IPS-NIHi11 (cell line): ENCODE results near the gene INPP5K.
A peak's percentile ranks its signal among the peaks of the same experiment; 100 is the strongest.
"Not testable (repeated sequence)": the region's sequence is repeated elsewhere in the genome, so short reads cannot be mapped to it uniquely, and the experiment has no call there.

Experiments used
- DNase-seq: peaks from one replicate; pipeline ENCODE4 v3.0.0; 2012; ENCODE audit warnings: mixed read lengths, low spot score

INPP5K gene

GRCh38 chr17:1516388-1517161 lies at the start of gene INPP5K:
Gene INPP5K, minus strand, starts transcription at chr17:1516612. Its CDS starts 113 bp downstream, at chr17:1516499.
- peak; percentile 99 for DNase-seq

- DNase-seq: no peak
These were observed 49.5 kb upstream of the INPP5K start for GRCh38 chr17:1565877-1566276.

DNA sequence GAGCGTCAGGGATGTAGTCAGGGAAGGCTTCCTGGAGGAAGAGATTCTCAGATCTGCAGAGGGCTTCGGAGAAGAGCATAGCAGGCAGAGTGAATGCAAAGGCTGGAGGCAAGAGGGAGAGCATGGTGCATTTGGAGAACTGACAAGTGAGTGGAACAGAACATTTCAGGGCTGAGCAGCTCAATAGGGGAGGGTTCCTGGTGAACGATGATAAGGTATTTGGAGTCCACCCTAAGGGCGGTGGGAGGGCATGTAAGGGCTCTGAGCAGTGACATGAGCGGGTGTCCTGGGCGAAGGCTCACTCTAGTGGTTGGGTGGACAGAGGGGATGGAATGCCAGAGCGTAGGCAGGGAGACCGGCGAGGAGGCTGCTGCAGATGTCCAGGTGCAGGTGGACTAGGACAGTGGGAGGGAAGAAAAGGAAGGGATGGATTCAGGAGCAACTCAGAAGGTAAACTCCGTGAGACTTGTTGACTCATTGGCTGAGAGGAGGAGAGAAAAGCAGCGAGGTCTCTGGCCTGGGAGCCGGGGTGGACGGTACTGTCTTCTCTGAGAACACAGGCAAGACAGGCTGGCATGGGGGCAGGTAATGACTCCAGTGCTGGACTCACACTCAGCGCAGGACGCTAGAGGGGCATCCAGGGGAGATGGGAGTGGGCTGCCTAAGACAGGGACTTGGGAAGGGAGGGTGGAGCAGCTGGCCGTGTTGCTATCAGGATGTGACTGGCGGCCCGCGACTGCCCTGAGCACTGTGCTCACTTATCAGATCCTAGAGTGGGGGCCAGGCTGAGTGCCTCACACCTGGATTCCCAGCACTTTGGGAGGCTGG lies 47.6 kb upstream of the INPP5K start:
- DNase-seq: no peak

DNA sequence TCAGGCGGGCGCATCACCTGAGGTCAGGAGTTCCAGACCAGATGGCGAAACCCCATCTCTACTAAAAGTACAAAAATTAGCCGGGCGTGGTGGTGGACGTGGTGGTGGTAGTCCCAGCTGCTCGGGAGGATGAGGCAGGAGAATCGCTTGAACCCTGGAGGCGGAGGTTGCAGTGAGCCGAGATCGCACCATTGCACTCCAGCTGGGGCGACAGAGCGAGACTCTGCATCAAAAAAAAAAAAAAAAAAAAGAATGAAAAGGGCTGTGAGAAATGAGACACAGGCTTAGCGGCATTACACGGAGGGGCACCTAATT lies 47.0 kb upstream of the INPP5K start:
- not testable (repeated sequence) for DNase-seq

GRCh38 chr17:1562176-1562643 lies 45.8 kb upstream of the INPP5K start:
- DNase-seq: peak; percentile 81

GRCh38 chr17:1561420-1562175 lies 45.2 kb upstream of the INPP5K start:
- DNase-seq: peak; percentile 77

DNA sequence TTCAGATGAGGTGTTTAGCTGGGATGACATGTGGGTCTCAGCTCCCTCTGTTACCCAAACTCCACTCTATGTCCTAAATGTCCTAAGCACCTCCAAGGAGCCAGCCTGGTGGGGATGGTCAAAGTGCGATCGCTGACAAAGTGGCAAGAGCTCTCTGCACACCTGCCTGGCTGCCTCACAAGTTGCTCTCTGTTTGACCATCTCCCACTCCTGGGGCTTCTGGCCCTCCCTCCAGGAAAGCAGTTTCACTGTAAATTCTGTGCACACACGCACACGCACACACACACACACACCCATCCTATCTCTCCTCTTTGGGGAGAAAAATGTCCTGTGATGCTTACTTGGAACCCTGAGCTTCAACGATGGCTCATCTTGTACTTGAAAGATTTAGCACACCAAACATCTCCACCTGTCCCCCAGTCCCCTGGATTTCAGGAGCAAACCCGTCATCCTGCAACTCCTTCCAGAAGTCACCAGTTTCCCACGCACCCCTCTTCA lies 44.5 kb upstream of the INPP5K start:
- DNase-seq: no peak

GRCh38 chr17:1560101-1560857 lies 43.9 kb upstream of the INPP5K start:
- no peak for DNase-seq

DNA sequence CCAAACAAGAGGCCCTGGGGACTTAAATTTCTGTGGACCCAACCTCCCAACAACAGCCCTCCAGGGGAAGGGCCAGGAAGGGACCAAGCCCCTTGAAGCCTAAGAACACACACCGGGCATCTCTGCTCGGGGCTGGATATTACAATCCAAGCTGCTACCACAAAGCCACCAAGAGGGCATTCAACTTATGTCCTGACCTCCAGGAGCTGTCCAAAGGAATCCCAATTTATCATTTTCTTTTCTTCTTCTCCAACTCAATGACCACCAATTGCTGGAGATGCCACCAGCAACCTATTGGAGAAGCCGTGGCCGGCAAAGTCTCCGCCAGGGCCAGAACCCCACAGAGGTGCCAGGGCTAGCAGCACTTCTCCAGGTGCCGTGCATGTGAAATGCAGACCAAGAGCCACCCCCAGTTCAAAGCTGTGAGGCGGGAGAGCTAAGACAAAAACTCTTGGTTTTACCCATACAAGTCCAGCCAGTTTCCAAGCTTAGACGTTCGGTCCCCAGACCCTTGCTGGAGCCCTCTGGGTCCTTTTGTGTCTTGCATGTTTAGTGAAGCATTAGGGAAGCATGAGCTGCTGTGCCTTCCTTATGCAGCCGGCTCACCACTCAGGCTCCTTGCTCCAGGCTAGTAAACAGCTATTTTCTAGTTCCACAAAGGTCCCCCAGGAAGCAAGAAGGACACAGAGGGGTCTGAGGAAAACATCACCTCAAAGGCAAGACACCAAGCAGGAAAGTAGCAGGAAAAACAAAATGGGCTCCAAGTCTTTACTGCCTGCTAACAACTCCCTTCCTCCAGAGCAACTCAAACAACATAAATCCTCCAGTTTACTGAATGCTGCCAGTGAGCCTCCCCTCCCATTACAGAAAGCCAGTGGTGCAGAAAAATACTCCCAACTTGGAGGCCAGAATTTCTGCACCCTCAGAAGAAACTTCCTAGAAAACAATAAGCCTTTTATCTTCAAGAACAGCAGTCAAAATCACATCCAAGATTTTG lies 42.9 kb upstream of the INPP5K start:
- DNase-seq: no peak

- DNase-seq: no peak
These were observed 42.0 kb upstream of the INPP5K start for GRCh38 chr17:1558401-1558800.

GRCh38 chr17:1557355-1558095 lies 41.1 kb upstream of the INPP5K start:
- DNase-seq: no peak

GRCh38 chr17:1555651-1556471 lies 39.4 kb upstream of the INPP5K start:
- DNase-seq: no peak

- DNase-seq: no peak
These were observed 38.5 kb upstream of the INPP5K start for GRCh38 chr17:1554751-1555540.

GRCh38 chr17:1553354-1554266 lies 37.2 kb upstream of the INPP5K start:
- DNase-seq: no peak

GRCh38 chr17:1552932-1553331 lies 36.5 kb upstream of the INPP5K start:
- no peak for DNase-seq

DNA sequence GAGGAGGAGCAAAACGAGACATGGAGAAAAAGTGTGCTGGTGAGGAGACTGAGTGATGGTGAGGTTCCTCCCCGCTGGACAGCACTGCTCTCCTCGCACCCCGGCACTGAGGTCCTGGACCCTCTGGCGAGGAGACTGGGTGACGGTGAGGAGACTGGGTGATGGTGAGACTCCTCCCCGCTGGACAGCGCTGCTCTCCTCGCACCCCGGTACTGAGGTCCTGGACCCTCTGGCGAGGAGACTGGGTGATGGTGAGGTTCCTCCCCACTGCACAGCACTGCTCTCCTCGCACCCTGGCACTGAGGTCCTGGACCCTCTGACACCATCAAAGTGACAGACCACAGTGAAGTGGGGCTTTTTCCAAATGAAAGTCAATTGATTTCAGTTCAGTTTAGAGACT lies 35.3 kb upstream of the INPP5K start:
- DNase-seq: no peak

- DNase-seq: no peak
These were observed 31.6 kb upstream of the INPP5K start for GRCh38 chr17:1548032-1548431.
